ENCODE measurements around the gene TPX2.
"Not testable (repeated sequence)": the region's sequence is repeated elsewhere in the genome, so short reads cannot be mapped to it uniquely, and the experiment has no call there.

TPX2 gene

DNA sequence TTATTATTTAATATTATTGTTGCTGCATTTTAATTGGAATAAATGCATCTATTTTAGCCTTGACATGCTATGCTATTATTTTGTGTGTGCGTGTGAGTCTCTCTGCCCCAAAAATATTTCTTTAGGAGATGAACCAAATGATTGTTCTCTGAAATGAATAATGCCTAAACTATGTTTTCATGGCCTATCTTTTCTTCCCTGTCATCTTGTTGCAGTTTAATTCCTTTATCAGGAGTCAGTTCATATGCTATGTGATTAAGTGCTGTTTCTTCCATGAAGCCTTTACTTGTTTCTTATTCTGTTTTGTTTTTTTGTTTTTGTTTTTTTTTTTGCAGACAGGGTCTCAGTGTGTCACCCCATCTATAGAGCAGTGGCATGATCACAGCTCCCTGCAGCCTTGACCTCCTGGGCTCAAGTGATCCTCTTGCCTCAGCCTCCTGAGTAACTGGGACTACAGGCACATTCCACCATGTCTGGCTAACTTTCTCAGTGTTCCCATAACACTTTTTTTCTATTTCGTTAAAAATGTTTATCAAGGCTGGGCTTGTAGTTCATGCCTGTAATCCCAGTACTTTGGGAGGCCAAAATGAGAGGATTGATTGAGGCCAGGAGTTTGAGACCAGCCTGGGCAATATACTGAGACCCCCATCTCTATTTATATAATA lies 25.7 kb downstream of the TPX2 start:
- no peak for DNase-seq (ENCODE audit: low read depth)

DNA sequence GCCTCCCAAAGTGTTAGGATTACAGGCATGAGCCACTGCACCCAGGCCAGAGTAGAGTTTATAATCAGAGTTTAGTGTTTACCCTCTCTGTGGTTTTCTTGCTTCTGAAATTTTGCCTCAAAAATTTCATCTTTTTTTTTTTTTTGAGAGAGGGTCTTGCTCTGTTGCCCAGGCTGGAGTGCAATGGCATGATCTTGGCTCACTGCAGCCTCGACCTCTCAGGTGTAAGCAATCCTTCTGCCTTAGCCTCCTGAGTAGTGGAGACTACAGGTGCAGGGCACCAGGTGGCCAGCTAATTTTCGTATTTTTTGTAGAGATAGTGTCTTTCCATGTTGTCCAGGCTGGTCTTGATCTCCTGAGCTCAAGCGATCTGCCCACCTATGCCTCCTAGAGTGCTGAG lies 28.7 kb downstream of the TPX2 start:
- DNase-seq (ENCODE audit: low read depth) = no peak

DNA sequence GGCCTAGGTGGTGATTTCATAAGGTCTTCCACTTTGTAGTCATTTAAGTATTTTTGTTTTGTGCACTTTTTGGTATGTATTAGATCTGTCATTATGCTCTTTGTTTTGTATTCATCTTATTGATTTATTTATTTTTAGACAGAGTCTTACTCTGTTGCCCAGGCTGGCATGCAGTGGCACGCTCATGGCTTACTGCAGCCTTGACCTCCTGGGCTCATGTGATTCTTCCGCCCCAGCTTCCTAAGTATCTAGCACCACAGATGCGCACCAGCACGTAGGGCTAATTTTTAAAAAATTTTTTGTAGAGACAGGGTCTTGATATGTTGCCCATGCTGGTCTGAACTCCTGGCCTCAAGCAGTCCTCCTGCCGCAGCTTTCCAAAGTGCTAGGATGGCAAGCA lies 30.6 kb downstream of the TPX2 start:
- no peak for DNase-seq (ENCODE audit: low read depth)

DNA sequence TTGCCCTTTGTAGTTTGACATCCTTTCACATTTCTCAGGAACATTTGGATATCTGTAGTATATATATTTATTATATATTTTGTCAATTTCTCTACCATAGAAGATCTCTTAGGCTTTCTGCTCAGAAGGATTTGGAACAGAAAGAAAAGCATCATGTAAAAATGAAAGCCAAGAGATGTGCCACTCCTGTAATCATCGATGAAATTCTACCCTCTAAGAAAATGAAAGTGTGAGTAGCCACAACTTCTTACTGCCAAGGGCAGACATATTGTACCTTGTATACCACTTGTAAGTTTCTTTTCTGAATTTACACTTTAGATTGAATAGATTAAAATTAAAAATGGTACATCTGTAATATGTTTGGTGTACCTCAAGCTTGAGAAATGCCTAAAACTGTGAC lies 31.2 kb downstream of the TPX2 start:
- no peak for DNase-seq (ENCODE audit: low read depth)

DNA sequence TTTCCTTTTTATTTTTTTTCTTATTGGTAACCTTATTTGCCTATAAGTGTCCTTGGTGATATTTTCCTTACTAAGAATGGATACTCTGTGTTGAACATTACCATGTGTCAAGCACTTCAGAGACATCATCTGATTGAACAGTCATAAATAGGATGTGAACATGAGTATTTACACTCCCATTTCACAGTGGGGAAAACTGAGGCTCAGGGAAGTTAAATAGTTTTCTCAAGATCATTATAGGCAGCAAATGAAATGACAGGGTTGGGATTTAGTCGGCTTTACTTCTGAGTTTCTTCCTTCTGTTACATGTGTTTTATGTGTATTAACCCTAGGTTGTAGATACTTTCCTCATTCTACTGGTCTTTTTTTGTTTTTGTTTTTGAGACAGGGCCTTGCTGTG lies 35.3 kb downstream of the TPX2 start:
- DNase-seq (ENCODE audit: low read depth) = no peak

DNA sequence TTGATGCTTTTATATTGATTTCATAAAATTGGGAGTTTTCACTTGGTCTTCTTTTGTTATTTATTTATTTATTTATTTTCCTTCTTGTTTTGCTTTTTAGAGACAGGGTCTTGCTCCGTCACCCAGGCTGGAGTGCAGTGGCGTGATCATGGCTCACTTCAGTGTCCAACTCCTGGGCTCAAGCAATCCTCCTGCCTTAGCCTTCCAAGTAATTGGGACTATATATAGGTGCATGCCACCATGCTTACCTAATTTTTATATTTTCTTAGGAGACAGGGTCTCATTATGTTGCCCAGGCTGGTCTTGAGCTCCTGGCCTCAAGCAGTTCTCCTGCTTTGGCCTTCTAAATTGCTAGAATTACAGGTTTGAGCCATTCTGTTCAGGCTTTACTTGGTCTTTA lies 41.7 kb downstream of the TPX2 start:
- no peak for DNase-seq (ENCODE audit: low read depth)

DNA sequence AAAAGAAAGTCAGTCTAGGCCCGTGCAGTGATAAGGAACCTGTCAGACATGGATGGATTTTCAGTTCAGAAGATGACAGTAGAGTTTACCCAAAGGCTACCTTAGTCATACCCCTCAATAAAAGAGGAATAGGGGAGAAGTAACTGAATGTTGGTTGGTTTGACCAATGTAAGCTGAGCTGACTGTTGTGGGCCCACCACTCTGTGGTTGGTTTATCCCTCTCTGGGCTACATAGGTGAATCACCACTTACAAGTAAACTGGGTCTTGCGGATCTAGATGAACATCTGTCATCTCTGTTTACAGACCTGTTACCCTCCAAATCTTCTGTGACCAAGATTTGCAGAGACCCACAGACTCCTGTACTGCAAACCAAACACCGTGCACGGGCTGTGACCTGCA lies 42.9 kb downstream of the TPX2 start:
- no peak for DNase-seq (ENCODE audit: low read depth)

DNA sequence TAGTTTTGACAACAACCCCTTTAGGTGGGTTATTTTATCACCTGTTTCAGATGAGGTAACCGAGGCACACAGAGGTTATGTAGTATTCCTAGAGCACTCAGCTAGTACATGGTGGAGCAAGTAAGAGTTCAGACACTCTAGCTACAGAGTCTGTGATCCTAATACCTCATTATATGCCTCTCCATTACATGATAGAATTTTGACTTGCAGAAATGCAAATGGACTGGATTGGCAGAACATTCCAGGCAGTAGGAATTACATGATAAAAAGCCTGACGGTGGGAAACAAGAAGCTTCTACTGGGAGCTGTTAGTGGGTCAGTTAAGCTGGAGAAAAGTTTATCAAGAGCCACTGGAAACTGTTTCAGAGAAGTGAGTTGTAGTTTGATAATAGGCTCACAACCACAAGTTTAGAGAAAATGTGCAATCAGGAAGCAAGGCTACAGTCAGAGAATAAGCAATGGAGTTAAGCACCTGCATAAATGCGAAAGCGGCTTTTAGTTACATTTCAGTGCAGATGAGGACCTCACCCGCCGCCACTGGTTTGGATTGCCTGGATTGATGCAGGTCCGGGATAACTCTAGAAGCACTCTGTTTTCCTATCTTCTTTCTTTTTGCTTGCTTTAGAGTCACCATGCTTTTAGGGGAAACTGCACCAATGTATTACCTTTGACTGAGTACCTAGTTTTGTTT lies 45.4 kb downstream of the TPX2 start:
- DNase-seq (ENCODE audit: low read depth) = no peak

DNA sequence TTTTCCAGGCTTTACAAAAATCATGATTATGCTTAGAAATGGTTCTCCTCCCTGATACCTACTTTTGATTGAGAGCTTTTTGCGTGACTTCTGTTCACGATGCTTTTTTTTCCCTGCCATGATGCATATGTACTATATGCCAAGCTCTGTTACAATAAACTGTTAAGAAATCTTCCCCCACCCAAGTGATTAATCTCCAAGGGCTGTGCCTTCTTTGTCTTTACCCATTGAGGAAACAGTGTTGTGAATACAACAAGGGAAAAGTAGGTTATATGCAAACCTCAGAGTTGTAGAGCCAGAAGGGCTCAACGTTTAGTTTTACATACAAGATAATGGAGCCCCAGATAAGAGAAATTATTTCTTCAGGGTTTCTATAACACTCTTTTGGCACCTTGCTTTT lies 46.0 kb downstream of the TPX2 start:
- no peak for DNase-seq (ENCODE audit: low read depth)

DNA sequence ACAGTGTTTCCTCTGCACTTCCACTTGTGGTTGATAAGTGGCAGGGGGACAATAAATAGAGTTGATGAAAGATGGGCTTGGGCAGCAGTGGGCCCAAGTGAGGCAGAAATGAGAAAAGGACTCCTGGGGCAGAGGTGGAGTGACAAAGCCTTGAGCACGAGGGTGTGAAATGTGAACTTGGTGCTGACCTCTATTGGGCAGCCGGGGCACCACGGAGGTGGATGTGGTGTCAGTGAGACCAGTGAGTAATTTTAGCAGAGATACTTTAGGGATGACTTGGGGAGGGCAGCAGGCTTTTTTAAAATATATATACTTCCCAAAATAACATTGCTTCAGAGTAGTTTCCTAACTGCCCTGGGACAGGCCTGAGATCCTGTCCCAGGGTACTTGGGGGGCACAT lies 49.5 kb downstream of the TPX2 start:
- no peak for DNase-seq (ENCODE audit: low read depth)

DNA sequence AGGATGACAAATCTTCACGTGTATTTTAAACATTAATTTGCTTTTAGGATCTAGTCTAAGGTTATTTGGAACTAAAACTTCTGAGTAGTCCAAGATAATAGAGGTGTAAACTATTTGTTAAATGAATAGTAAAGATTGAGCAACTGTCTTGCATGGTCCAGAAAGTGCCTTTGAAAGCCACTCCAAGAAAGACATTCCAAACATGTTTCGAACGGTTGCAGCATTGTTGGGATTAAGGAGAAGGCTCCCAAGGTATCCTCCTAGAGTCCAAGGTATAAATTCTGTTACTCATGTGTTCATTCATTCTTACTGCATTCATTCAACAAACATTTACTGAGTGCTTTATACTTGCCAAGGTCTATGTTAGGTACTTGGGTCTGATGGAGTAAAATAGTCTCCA lies 51.3 kb downstream of the TPX2 start:
- DNase-seq (ENCODE audit: low read depth) = no peak

DNA sequence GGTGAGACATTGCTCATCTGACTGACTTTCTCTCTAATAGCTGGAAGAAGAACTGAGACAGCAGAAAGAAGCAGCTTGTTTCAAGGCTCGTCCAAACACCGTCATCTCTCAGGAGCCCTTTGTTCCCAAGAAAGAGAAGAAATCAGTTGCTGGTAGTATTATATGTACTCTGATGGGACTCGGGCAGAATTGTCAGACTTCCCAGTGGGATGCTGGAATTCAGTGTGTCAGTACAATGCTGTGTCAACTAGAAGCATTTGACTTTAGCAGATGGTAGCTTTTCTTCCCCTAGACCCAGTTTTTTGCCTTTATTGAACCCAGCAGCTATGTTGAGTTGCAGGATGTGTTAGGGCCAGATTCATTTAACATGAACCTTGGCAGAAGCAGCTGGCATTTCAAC lies 58.3 kb downstream of the TPX2 start:
- no peak for DNase-seq (ENCODE audit: low read depth)

DNA sequence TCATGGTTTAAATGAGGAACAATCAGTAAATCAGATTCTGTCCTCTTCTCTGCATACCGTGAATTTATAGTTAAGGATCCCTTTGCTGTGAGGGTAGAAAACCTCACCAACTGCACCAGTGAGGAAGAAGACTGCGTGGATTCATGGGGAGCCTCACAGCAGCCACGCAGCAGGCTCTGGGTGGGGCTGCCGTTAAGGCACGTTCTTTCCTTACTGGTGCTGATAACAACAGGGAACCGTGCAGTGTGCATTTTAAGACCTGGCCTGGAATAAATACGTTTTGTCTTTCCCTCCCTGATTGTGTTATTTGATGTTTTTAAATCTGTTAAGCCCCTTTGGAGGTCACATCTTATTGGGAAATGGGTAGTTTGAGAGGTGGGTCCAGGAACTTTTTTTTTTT lies 62.4 kb downstream of the TPX2 start:
- no peak for DNase-seq (ENCODE audit: low read depth)

DNA sequence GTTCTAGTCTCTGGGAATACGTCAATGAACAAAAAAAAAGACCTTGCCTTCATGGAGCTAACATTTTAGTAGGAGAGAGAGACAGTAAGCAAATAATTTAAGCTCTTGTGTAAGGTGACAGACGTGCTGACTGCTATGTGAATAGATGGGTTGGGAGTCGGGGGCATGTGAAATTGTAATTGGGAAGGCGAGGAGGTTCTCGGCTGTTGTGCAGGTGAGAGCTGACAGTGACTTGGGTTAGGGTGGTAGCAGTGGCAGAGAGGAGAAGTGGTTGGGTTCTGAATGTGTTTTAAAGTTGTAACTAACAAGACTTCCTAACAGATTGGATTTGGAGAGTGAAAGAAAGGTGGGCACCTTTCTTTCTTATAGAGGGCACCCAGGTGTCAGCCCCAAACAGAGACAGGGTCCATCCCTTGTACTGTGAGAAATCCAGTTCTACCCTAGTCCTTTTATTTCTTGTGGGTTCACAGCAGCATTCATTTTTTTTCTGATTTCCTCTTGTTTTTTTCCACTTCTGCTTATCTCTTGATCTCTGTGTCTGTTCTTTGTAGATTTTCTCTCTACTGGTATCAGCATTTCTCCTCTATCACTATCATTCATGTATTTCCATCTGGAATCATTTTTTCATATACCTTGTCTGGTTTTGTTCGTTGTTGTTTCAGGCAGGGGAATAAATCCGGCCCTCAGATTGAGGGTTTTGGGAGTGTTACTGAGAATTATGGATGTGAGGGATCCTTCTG lies 64.6 kb downstream of the TPX2 start:
- DNase-seq (ENCODE audit: low read depth) = no peak

DNA sequence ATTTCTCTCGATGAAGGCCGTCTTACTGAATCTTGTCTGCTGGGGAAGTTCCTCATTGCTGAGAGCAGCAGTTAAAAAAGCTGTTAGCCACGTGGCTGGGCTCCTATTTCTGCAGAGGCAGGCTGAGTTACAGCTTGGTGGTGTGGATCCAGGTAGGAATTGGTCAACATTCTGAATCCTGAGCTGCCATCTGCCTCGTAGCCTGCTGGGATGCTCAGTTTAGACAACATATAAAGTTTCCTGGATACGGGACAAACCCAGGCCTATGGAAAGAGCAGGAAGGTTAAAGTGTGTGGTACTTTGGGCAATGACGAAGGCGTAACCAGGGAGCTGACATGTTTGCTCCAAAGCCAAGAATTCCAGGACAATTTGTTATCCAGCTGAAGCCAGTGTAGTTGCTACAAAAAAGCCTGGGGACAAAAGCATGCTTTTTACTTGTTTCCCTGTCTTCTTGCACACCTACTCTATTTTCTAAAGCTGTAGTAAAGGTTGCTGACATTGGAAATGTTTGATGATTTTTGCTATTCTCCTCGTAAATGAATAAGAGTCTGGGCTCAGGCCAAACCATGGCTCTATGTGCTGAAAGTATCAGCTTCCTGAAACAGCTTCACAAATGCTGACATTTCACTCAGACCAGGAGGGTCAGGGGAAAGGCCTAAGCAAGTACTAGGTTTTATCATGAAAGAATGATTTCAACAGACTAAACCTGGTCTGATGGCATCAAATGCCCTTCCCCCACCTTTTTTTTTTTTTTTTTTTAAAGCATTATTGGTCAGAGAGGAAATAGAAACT lies 67.7 kb downstream of the TPX2 start:
- no peak for DNase-seq (ENCODE audit: low read depth)

DNA sequence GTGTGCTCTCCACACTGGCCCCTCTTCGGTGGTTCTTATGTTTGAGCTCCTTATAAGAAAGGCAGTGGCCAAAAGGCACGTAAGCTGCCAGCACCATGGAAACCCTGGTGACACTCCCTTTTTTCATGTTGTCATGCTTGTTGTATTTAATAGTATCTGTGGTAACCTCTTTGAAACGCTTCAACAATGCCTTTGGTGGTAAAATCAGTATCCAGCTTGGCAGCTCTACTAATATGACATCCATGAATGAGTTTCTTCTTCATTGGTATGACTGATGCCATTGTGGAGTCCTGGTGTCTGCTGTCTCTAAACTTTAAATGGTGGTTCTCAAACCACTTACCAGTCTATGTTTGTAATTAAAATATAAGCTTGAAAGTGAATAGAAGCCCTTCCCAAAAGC lies 69.4 kb downstream of the TPX2 start:
- DNase-seq (ENCODE audit: low read depth) = no peak

DNA sequence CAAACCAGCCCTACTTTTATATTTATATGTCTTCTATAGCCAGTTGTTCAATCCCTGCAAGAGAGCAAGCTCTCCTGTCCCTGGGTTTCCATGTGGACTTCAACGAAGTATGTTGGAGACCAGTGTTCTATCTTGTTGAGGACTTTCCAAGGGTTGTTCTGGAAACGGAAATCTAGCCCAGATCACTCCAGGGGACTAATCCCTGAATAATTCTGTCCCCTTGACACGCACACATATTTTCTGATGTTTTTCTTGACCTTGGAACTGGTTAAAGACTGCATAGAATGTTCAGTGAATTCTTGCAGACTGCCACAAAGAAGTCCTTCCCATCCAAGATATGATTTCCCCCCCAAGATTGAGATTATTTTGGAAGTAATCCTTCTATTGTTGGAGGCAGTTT lies 70.6 kb downstream of the TPX2 start:
- no peak for DNase-seq (ENCODE audit: low read depth)

DNA sequence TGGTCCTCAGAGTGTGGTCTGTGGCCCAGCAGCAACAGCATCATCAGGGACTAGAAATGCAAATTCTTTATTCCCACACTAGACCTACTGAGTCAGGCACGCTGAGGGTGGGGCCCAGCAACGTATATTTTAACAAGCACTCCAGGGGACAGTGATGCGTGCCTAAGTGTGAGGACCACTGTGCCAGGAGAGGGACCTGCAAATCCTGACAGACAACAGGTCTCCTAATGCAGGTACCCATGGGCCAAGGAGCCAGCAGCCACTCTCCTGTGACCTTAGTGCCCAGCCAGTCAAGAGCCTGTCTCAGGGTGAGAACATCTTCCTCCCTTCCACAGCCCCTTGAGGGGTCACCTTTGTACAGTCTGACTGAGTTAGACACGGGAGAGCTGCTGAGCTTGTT lies 72.1 kb downstream of the TPX2 start:
- DNase-seq (ENCODE audit: low read depth) = no peak

DNA sequence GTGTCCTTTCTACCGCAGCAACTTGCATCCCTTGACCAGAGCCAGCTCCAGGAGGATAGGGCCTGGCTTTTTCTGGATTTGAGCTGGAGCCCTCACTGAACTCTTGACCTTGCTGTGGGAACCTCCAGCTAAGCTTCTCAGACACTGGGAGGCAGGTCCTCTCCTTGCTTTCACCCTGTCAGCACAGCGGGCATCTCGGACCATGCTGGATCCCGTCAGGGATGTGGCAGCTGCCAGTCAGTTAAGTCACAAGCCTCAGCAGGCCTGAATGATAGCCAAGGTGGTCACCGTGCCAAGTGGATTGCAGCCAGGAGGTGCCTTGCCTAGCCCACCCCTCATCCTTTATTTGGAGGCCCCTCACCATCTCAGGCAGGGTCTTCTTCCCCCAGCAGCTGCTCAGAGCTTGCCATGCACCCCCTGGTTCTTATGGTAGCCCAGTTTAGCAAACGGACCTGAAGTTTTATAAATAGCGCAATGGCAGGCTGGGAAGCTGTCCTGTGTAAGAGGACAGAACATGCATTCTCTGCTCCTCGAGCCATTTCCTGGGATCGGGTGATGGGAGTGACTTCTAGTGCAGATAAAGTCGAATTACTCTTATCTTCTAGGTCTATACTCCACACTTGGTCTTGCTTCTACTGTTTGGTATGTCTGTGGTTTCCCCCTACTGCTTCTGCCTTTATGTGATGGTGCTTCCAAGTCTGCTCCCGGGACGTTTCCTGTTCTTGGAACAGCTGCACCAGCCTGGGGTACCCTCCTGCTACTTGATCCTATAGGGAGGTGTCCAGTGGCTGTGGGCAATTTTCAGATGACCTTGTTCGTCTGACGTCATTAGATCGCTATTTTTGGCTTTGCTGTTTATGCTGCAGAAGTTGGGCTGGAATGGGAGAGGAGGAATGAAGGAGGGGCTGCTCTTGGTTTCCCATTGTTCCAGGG lies 73.0 kb downstream of the TPX2 start:
- no peak for DNase-seq (ENCODE audit: low read depth)

DNA sequence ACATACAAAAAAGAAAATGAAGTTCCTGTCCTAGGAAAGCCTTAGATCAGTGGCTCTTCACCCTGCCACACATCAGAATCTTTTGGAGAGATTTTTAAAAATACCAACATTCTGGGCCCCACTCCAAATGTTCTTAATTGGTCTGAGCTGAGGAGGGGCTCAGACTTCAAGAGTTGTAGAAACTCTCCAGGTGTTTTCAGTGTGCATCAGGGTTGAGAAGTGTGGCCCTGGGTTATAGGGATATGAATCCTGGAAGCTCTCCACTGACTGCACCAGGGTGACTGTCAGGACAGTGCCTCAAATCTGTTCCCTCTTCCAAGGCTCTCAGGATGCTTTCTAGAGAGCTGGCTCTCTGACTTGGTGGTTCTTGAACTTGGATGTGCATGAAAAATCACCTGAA lies 74.5 kb downstream of the TPX2 start:
- DNase-seq (ENCODE audit: low read depth) = no peak

DNA sequence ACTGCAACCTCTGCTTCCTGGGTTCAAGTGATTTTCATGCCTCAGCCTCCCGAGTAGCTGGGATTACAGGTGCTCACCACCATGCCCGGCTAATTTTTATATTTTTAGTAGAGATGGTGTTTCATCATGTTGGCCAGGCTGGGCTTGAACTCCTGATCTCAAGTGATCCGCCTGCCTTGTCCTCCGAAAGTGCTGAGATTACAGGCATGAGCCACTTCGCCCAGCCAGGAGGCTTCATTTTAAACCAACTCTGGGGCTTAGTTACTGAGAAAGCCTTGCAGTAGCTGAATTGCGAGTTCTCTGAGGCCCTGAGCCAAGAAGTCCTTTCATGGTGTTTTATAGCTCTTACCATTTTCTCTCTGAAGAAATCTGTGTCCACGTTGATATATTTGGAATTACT lies 75.1 kb downstream of the TPX2 start:
- DNase-seq (ENCODE audit: low read depth) = not testable (repeated sequence)

Measured in stimulated activated CD8-positive, alpha-beta memory T cell treated with anti-CD3 and anti-CD28 coated beads, Interleukin-7, amount 100 ng/mL, for 24 hours (primary cell).